ENCODE data around the gene SBK3. TPM values are rescaled to one million over a fixed set of nuclear protein-coding genes. Genes with fewer than 3 reads are reported as not detected.

The SBK3 gene
- total and polyA plus RNA-seq, 10 of the 15 experiments (the other 5 are each of a cell fraction or from before 2014, with no cell fraction given) = not detected

DNA sequence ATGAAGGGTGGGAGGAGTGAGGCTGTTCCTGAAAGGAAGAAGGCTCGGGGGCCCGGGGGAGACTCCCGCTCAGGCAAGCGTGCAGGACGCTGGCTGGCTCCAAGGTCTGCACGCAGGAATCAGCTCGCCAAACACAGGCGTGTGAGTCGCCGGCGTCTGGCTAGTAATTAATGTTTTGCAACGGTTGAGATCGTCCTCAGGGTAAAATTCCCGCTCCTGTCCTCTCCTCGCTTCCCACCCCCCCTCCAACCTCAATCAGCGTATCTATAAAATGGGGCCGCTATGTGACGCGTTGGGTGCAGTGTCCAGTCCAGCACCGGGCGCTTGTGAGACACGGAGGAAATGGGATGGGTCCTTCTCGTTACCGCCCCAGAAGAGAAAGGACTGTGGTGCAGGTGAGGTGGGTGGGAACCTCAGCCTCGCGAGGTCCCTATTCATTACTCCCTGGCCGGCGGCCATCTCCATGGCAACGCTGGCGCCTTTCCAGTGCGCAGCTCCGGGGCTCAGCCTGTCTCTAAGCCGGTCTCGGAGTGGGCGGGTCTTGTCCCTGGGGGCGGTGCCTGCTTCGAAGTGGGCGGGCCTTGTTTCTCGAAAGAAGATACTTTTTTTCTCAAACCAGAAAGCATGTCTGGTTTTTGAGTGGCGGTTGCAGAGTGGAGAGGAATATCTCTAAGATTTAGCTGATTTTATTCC lies 41.8 kb upstream of the SBK3 start (continued):
- TF ChIP-seq, protein P1, sequence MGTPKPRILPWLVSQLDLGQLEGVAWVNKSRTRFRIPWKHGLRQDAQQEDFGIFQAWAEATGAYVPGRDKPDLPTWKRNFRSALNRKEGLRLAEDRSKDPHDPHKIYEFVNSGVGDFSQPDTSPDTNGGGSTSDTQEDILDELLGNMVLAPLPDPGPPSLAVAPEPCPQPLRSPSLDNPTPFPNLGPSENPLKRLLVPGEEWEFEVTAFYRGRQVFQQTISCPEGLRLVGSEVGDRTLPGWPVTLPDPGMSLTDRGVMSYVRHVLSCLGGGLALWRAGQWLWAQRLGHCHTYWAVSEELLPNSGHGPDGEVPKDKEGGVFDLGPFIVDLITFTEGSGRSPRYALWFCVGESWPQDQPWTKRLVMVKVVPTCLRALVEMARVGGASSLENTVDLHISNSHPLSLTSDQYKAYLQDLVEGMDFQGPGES (IDR thresholded peaks at IDR 0.05) = no peak
- TF ChIP-seq, protein P2, sequence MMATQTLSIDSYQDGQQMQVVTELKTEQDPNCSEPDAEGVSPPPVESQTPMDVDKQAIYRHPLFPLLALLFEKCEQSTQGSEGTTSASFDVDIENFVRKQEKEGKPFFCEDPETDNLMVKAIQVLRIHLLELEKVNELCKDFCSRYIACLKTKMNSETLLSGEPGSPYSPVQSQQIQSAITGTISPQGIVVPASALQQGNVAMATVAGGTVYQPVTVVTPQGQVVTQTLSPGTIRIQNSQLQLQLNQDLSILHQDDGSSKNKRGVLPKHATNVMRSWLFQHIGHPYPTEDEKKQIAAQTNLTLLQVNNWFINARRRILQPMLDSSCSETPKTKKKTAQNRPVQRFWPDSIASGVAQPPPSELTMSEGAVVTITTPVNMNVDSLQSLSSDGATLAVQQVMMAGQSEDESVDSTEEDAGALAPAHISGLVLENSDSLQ (IDR thresholded peaks at IDR 0.05) = peak; percentile 84

DNA sequence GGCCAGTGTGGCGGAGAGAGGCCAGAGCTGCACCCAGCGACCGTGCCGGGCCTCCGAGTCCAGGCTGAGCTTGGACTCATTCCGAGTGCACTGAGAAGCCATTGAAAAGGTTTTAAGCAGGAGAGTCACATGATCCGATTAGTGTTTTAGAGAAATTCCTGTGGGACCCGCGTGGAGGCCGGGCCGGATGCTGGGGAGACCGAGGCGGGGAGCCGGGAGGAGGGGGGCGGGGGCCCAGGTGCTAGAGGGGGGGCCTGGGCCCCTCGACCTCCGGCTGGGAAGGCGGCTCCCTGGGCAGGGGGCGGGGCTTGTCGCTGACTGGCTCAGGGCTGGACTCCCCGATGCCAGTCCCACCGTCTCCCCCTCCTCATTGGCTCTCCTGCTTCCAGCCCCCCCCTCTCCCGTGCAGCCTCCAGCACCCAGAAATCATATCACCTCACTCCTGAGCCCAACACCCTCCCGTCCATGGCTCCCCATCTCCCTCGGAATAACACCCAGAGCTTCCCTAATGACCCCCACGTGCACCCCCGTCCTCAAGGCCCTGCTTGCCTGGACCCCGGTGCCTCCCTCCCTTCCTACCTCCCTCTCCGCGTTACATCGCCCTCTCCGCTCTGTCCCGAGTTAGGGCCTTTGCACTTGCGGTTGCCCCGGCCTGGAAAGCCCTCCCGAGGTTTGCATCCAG lies 40.5 kb upstream of the SBK3 start:
- no TSS peak for BruUV-seq (replicated peaks)
- DNase-seq (ENCODE audit: low read depth, low spot score) (no peak), FAIRE-seq (no peak), ATAC-seq (peak; percentile 32)
- ChIA-PET SMC1A (ENCODE audit: uncharacterized antibody, unreplicated experiment) (interaction anchor here (0.6 to 2.4 kb wide), 2 partner anchors 20 to 363 kb away, joined by 3 to 6 read pairs; partner anchors contain the start of gene ZNF865), RAD21 (ENCODE audit: unreplicated experiment) (no interaction called here), POLR2A (no interaction called here), CTCF (interaction anchor here (1.1 kb wide), 1 partner anchor 21 kb away, joined by 4 read pairs; no protein-coding TSS in a partner anchor)
- Histone ChIP-seq H3K9me3 (replicated peaks; ENCODE audit: control insufficient read depth, insufficient read depth, low read length) (no peaks in the 10 kb centered on the region), H3K27ac (ENCODE audit: control insufficient read depth, insufficient read depth) (no peak overlapping the region), H3K4me1 (ENCODE audit: control insufficient read depth, insufficient read depth, low read length) (peaks cover 7% of the 10 kb centered on the region), H4K20me1 (ENCODE audit: control insufficient read depth, insufficient read depth) (no peaks in the 10 kb centered on the region), H3K9ac (ENCODE audit: control insufficient read depth, insufficient read depth, low read length) (no peak overlapping the region), H3K4me2 (ENCODE audit: control insufficient read depth, insufficient read depth) (peak overlapping the region; percentile 40), H3K27me3 (replicated peaks in 1 of 2; ENCODE audit: control insufficient read depth in 2 of 2, insufficient read depth in 2 of 2, low read length in 1 of 2) (no peaks in the 10 kb centered on the region), H2AFZ (ENCODE audit: control insufficient read depth, low read depth, low read length) (peak overlapping the region; percentile 59), H3K4me3 (peak overlapping the region; percentile 36; the same call in 1 of the 2 replicates), H3K36me3 (ENCODE audit: control insufficient read depth in 2 of 2, insufficient read depth in 2 of 2, low read length in 1 of 2) (no peaks in the 10 kb centered on the region), H3K79me2 (ENCODE audit: control insufficient read depth, insufficient read depth, low read length) (peaks cover 2% of the 10 kb centered on the region; the same call in 1 of the 2 replicates)
- WGBS (ENCODE audit: insufficient coverage, insufficient replicate concordance, low lambda C conversion rate, missing lambda C conversion rate) = 16% methylated on average over 20 of the region's 36 CpGs
- in situ Hi-C loops (cut with MboI) (no loop called here), intact Hi-C loops (cut with micrococcal nuclease; ENCODE audit: unreplicated experiment) (no loop called here)
- TF ChIP-seq MXI1 (IDR thresholded peaks at IDR 0.05; ENCODE audit: low read depth, low read length) (no peak), CBX5 (IDR thresholded peaks at IDR 0.05; ENCODE audit: low read depth) (no peak), STAT3 (IDR thresholded peaks at IDR 0.05; ENCODE audit: low read depth, low read length) (no peak), CBFB (IDR thresholded peaks at IDR 0.05; ENCODE audit: low read depth) (no peak), LARP7 (IDR thresholded peaks at IDR 0.05) (no peak), RAD21 (IDR thresholded peaks at IDR 0.05; ENCODE audit: insufficient read depth, low read depth, low read length) (no peak), YY1 (IDR thresholded peaks at IDR 0.05; ENCODE audit: low read depth, low read length) (no peak), SMC3 (IDR thresholded peaks at IDR 0.05; ENCODE audit: borderline replicate concordance, low read length) (no peak), MEF2A (IDR thresholded peaks at IDR 0.05; ENCODE audit: insufficient read depth, low read depth, low read length) (no peak)
- TF ChIP-seq, protein P3, sequence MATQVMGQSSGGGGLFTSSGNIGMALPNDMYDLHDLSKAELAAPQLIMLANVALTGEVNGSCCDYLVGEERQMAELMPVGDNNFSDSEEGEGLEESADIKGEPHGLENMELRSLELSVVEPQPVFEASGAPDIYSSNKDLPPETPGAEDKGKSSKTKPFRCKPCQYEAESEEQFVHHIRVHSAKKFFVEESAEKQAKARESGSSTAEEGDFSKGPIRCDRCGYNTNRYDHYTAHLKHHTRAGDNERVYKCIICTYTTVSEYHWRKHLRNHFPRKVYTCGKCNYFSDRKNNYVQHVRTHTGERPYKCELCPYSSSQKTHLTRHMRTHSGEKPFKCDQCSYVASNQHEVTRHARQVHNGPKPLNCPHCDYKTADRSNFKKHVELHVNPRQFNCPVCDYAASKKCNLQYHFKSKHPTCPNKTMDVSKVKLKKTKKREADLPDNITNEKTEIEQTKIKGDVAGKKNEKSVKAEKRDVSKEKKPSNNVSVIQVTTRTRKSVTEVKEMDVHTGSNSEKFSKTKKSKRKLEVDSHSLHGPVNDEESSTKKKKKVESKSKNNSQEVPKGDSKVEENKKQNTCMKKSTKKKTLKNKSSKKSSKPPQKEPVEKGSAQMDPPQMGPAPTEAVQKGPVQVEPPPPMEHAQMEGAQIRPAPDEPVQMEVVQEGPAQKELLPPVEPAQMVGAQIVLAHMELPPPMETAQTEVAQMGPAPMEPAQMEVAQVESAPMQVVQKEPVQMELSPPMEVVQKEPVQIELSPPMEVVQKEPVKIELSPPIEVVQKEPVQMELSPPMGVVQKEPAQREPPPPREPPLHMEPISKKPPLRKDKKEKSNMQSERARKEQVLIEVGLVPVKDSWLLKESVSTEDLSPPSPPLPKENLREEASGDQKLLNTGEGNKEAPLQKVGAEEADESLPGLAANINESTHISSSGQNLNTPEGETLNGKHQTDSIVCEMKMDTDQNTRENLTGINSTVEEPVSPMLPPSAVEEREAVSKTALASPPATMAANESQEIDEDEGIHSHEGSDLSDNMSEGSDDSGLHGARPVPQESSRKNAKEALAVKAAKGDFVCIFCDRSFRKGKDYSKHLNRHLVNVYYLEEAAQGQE (IDR thresholded peaks at IDR 0.05; ENCODE audit: low read depth, low read length) = no peak
- TF ChIP-seq, protein P2 (IDR thresholded peaks at IDR 0.05) = peak; percentile 93
